K562 (cell line): ENCODE measurements around the gene ALOXE3. TPM values are rescaled to one million over a fixed set of nuclear protein-coding genes. Genes with fewer than 3 reads are reported as not detected.

Experiments used
- ATAC-seq: fragments of 200-7000 bp; cut with Tn5 transposase; 3 replicates; pipeline ENCODE4 v1.9.1; 2020; ENCODE audit warnings: moderate library complexity
- BruUV-seq: library from RNA; stranded (reverse); fragments of 400-500 nt; replicated peaks from 2 replicates; lab custom pipeline; 2021; lab: Mats Ljungman, UMichigan
- CTCF ChIA-PET: fragments of 300-600 bp; formaldehyde crosslinking; extraction: SDS; loops from one replicate; lab custom pipeline; 2021; ENCODE audit warnings: low intra/inter-chr PET ratio; lab: Yijun Ruan, JAX
- POLR2A ChIA-PET: fragments of 300-600, 350-650 bp; sonication (Branson Sonifier 250); formaldehyde crosslinking; extraction: SDS; loops from one replicate; lab custom pipeline; 2021; ENCODE audit warnings: antibody characterized with exemption, inconsistent platforms; lab: Yijun Ruan, JAX
- DNase-seq, 4 experiments: peaks; one replicate each; pipeline versions ENCODE4 v3.0.0 to v3.0.0-alpha.2; 2011 to 2018; ENCODE audit warnings: low spot score in 3 of 4, mixed read lengths in 3 of 4; ENCODE audit errors: extremely low read depth in 1 of 4
- FAIRE-seq: peaks from 2 replicates; lab custom pipeline; 2011; peaks lifted over from hg19 to GRCh38; lab: Jason Lieb, UNC
- H2AFZ ChIP-seq: 2 replicates; pipeline ENCODE4 v1.6.0; 2011; ENCODE audit warnings: low read depth, low read length, control low read depth, inconsistent platforms
- H3K27ac ChIP-seq: fragments of 200-600 bp; 3 replicates; pipeline ENCODE4 v1.8.0; 2011; ENCODE audit warnings: low read depth, mild to moderate bottlenecking, control low read depth, inconsistent platforms, low read length, moderate library complexity, mixed read lengths; ENCODE audit errors: extremely low read depth
- H3K27me3 ChIP-seq, 2 experiments: fragments of 300-600 bp in 1 of 2; 2 replicates in 1 of 2; 3 replicates in 1 of 2; pipeline versions ENCODE4 v1.6.0 to v1.8.0; 2011; ENCODE audit warnings: inconsistent platforms in 2 of 2, low read length in 2 of 2, mild to moderate bottlenecking in 1 of 2, mixed read lengths in 1 of 2, moderate library complexity in 1 of 2; ENCODE audit not compliant: control insufficient read depth in 2 of 2, insufficient read depth in 2 of 2
- H3K36me3 ChIP-seq: fragments of 300-600 bp; 3 replicates; pipeline ENCODE4 v1.8.0; 2011; ENCODE audit warnings: mild to moderate bottlenecking, low read length, inconsistent platforms; ENCODE audit not compliant: control insufficient read depth, insufficient read depth
- H3K4me1 ChIP-seq, 2 experiments: fragments of 200-600 bp in 1 of 2; replicated peaks in 1 of 2; 2 replicates in 1 of 2; 3 replicates in 1 of 2; pipeline versions ENCODE4 v1.5.1 to v1.8.0; 2011; ENCODE audit warnings: inconsistent platforms in 2 of 2, low read length in 2 of 2, mild to moderate bottlenecking in 1 of 2, mixed read lengths in 1 of 2, moderate library complexity in 1 of 2; ENCODE audit not compliant: control insufficient read depth in 2 of 2, insufficient read depth in 2 of 2
- H3K4me2 ChIP-seq: 2 replicates; pipeline ENCODE4 v1.6.1; 2011; ENCODE audit warnings: low read length, control low read depth, inconsistent platforms, mixed read lengths; ENCODE audit not compliant: insufficient read depth
- H3K4me3 ChIP-seq: fragments of 200-600 bp; sonication (generic), shearing (Covaris generic); 2 replicates; pipeline ENCODE4 v1.5.1; 2016; ENCODE audit warnings: control low read depth, inconsistent platforms
- H3K79me2 ChIP-seq: fragments of 200-600 bp; 3 replicates; pipeline ENCODE4 v1.8.0; 2011; ENCODE audit warnings: low read length, inconsistent platforms; ENCODE audit not compliant: control insufficient read depth, insufficient read depth
- H3K9ac ChIP-seq, 2 experiments: 2 replicates each; pipeline versions ENCODE4 v1.6.0 to v1.6.1; 2011; ENCODE audit warnings: low read depth in 2 of 2, low read length in 2 of 2, control low read depth in 1 of 2, inconsistent platforms in 1 of 2, mild to moderate bottlenecking in 1 of 2, mixed read lengths in 1 of 2; ENCODE audit not compliant: insufficient read depth in 1 of 2
- H3K9me1 ChIP-seq: one replicate; pipeline ENCODE4 v1.6.0; 2011; ENCODE audit warnings: inconsistent platforms, mild to moderate bottlenecking, low read length, moderate library complexity; ENCODE audit not compliant: control insufficient read depth, insufficient read depth
- H3K9me3 ChIP-seq: replicated peaks from 2 replicates; pipeline ENCODE4 v1.5.1; 2011; ENCODE audit warnings: low read depth, low read length, inconsistent platforms; ENCODE audit not compliant: control insufficient read depth, insufficient read depth
- H4K20me1 ChIP-seq: replicated peaks from 2 replicates; pipeline ENCODE4 v1.6.1; 2011; ENCODE audit warnings: low read length, inconsistent platforms, mixed read lengths; ENCODE audit not compliant: control insufficient read depth, insufficient read depth
- EGR1 ChIP-seq: fragments of 450-650 bp; conservative IDR thresholded peaks from 2 replicates; pipeline ENCODE4 v1.6.1; 2017; ENCODE audit warnings: mild to moderate bottlenecking
- SPI1 ChIP-seq: IDR thresholded peaks from 2 replicates; pipeline ENCODE4 v1.6.1; 2011; ENCODE audit warnings: low read depth, low read length, control low read depth, borderline replicate concordance
- ZNF586 ChIP-seq: fragments of 450-650 bp; formaldehyde crosslinking; conservative IDR thresholded peaks from 2 replicates; pipeline ENCODE4 v1.4.0; 2020; ENCODE audit warnings: mild to moderate bottlenecking, moderate library complexity
- WGBS: fragments of 100-300 bp; shearing (Covaris generic); methylation state at CpG from one replicate; pipeline ENCODE4 v1.1.6; 2016; ENCODE audit warnings: low coverage, mixed read lengths; ENCODE audit not compliant: insufficient coverage; ENCODE audit errors: missing lambda C conversion rate; 5-methylcytosine and 5-hydroxymethylcytosine counted together
- in situ Hi-C: fragments of 300-500 bp; cut with MboI; formaldehyde crosslinking; loops from 4 replicates; pipeline ENCODE4 v1.15.0; 2018; ENCODE audit warnings: inconsistent platforms, mixed read lengths
- intact Hi-C: fragments of 100-400 bp; cut with micrococcal nuclease; formaldehyde crosslinking; loops from 2 replicates; pipeline ENCODE4 v1.14.2; 2022
- polyA plus RNA-seq, 8 experiments: library from polyadenylated mRNA; depleted of rRNA in 4 of 8; stranded (reverse) in 5 of 8; unstranded in 3 of 8; fragments of >200 nt; fragmentation: Nextera tagmentation in 2 of 8; fragmentation: Illumina TruSeq in 1 of 8; extraction: Ambion mirVana in 2 of 8; extraction: Trizol in 1 of 8; gene quantifications; 2 replicates each; pipeline versions ENCODE4 v1.2.1 to v1.2.3, GENCODE V29; 2011 to 2014; ENCODE audit warnings: inconsistent platforms in 1 of 8, missing spikeins in 1 of 8
- total RNA-seq, 7 experiments: library from RNA; depleted of rRNA in 6 of 7; stranded (reverse); fragments of >200 nt in 6 of 7; fragmentation: Illumina TruSeq in 2 of 7; extraction: Trizol in 2 of 7; gene quantifications; 2 replicates each; pipeline versions ENCODE4 v1.2.1 to v1.2.3, GENCODE V29; 2011 to 2021; ENCODE audit warnings: low replicate concordance in 1 of 7

Gene ALOXE3
- total and polyA plus RNA-seq, 9 of the 15 experiments (the other 6 are each of a cell fraction or from before 2014, with no cell fraction given) = 0.04 TPM; not detected in 8

DNA sequence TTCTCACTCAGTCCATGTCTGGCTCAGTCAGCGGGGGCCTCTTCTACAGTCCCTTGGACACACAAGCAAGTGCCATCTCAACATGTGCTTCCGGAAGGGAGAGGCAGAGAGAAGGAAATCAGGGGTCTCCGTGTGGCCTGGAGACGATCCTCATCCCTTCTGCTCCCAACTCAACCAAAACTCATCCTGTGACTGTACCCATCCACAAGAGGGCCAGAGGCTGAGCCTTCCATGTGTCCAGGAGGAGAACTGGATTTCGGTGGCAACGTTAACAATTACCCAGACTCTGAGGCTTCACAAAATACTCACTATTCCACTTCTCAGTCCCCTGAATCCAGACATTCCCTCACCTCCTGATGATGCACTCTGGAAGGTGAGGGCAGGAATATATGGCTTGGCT, 23.0 kb downstream of the ALOXE3 start (continued):
- no peak for TF ChIP-seq ZNF586

DNA sequence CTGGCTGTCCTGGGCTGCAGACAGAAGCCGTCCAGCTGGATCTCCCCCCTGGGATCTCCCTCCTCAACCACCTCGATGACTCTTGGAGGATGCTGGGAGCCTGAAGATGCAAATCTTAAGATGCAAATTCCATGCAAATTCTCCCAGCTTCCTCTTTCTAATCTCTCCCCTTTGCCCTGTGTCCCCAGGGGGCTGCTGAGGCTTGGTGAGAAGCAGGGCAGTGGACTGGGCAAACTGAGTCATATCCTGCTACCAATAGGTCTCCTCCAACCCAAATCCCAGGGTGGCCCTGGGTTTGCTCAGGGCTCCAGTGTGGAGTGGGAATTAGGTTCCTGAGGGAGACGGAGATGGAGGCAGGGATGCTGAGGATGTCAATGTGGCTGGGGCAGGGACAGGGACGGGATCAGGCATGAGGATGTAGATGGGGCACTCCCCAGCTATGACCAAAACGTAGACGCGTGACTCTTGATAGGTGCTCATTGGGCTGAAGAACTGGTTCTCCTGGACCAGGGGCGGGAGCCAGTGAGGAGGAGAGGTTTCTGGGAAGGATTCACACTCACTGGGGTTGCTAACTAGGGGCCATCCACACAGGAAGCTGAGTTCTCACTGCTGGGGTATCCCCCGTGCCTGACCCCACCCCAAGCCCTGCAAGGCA, 27.2 kb downstream of the ALOXE3 start:
- H3K4me2 ChIP-seq = no peak overlapping the region
- H3K27me3 ChIP-seq = peaks cover 3 to 26% of the 10 kb centered on the region in 2 experiments; a peak in 2 of 5 replicates
- H2AFZ ChIP-seq = no peak overlapping the region
- H3K9ac ChIP-seq = no peak overlapping the region; a peak in 1 of 4 replicates
- no peak for DNase-seq
- BruUV-seq = no TSS peak
- 35% methylated on average over 6 of the region's 9 CpGs for WGBS
- H3K9me1 ChIP-seq = no peaks in the 10 kb centered on the region
- FAIRE-seq = no peak
- no peaks in the 10 kb centered on the region for H3K36me3 ChIP-seq
- in situ Hi-C loops (no loop called here), intact Hi-C loops (no loop called here)
- POLR2A ChIA-PET = interaction anchor here (1.1 kb wide), 1 partner anchor 10 kb away, joined by 6 read pairs; no protein-coding TSS in a partner anchor
- no peak overlapping the region for H3K27ac ChIP-seq
- TF ChIP-seq EGR1 (no peak), SPI1 (peak; percentile 39; the same call in 1 of the 2 replicates)
- ATAC-seq = no peak
- no peaks in the 10 kb centered on the region for H3K9me3 ChIP-seq
- H3K79me2 ChIP-seq = no peaks in the 10 kb centered on the region
- H3K4me1 ChIP-seq = peaks cover 0 to 6% of the 10 kb centered on the region in 2 experiments; a peak in 2 of 5 replicates
- H4K20me1 ChIP-seq = no peaks in the 10 kb centered on the region
- CTCF ChIA-PET = no interaction called here
- H3K4me3 ChIP-seq = no peak overlapping the region
